Suprapubic skin (tissue), 4 donors: ENCODE results near the gene SEMA3A. TPM values are rescaled to one million over a fixed set of nuclear protein-coding genes. Genes with fewer than 3 reads are reported as not detected.

Source experiments
- DNase-seq, 2 donors: peaks; one replicate each; pipeline ENCODE4 v3.0.0-alpha.2; 2019; ENCODE audit warnings: low spot score in 2 of 2
- H3K27ac ChIP-seq: fragments of 200-600 bp; sonication (generic); one replicate; pipeline ENCODE4 v1.5.1; 2019
- H3K27me3 ChIP-seq: fragments of 200-600 bp; sonication (generic); one replicate; pipeline ENCODE4 v1.5.1; 2019
- H3K36me3 ChIP-seq: fragments of 200-600 bp; sonication (generic); one replicate; pipeline ENCODE4 v1.5.1; 2019
- H3K4me1 ChIP-seq: fragments of 200-600 bp; sonication (generic); one replicate; pipeline ENCODE4 v1.5.1; 2019
- H3K4me3 ChIP-seq: fragments of 200-600 bp; sonication (generic); one replicate; pipeline ENCODE4 v1.5.1; 2019; ENCODE audit warnings: mild to moderate bottlenecking
- H3K9me3 ChIP-seq: fragments of 200-600 bp; sonication (generic); one replicate; pipeline ENCODE4 v1.5.1; 2019
- CTCF ChIP-seq, 2 donors: fragments of 200-600 bp in 1 of 2; fragments of 450-650 bp in 1 of 2; sonication (generic) in 1 of 2; IDR thresholded peaks; one replicate each; pipeline ENCODE4 v1.5.1; 2016 to 2019; ENCODE audit warnings: antibody characterized with exemption in 2 of 2, mild to moderate bottlenecking in 1 of 2, moderate library complexity in 1 of 2
- EP300 ChIP-seq: sonication (generic); formaldehyde crosslinking; IDR thresholded peaks from one replicate; pipeline ENCODE4 v1.6.1; 2017; ENCODE audit warnings: antibody characterized with exemption
- POLR2A ChIP-seq, 2 donors: fragments of 450-650 bp; IDR thresholded peaks; one replicate each; pipeline ENCODE4 v1.6.1; 2017; ENCODE audit warnings: antibody characterized with exemption in 2 of 2, mild to moderate bottlenecking in 2 of 2, moderate library complexity in 2 of 2
- POLR2AphosphoS5 ChIP-seq, 3 donors: sonication (generic); formaldehyde crosslinking; IDR thresholded peaks; one replicate each; pipeline ENCODE4 v1.6.1; 2017; ENCODE audit warnings: antibody characterized with exemption in 3 of 3
- WGBS: methylation state at CpG from one replicate; pipeline ENCODE4 v1.1.5; 2018; 5-methylcytosine and 5-hydroxymethylcytosine counted together
- total RNA-seq, 4 donors: library from RNA; depleted of rRNA; stranded (reverse); fragments of >200 nt; gene quantifications; one replicate each; pipeline ENCODE4 v1.1.0, GENCODE V29; 2016

SEMA3A gene
- total RNA-seq, 4 donors from 2014 or later, result 1.1 to 7.3 (median 3.2) TPM

GRCh38 chr7:84041649-84042048, 152.9 kb downstream of the SEMA3A start:
- no peak for TF ChIP-seq CTCF (IDR thresholded peaks at IDR 0.05)
- no peak for TF ChIP-seq EP300
- no peak for TF ChIP-seq POLR2AphosphoS5 (IDR thresholded peaks at IDR 0.05)
- no peak for TF ChIP-seq POLR2A (IDR thresholded peaks at IDR 0.05)

GRCh38 chr7:84040355-84040754, 154.2 kb downstream of the SEMA3A start:
- Histone ChIP-seq H3K4me3 (no peak overlapping the region), H3K9me3 (no peaks in the 10 kb centered on the region), H3K27me3 (no peaks in the 10 kb centered on the region), H3K36me3 (no peaks in the 10 kb centered on the region), H3K4me1 (no peaks in the 10 kb centered on the region), H3K27ac (no peak overlapping the region)
- 94% methylated on average over 3 of the region's 3 CpGs for WGBS
- DNase-seq, result no peak
- TF ChIP-seq POLR2AphosphoS5 (IDR thresholded peaks at IDR 0.05) (no peak), POLR2A (IDR thresholded peaks at IDR 0.05) (no peak), CTCF (IDR thresholded peaks at IDR 0.05) (no peak), EP300 (no peak)

More at GRCh38 chr7:84041649-84042048, 152.9 kb downstream of the SEMA3A start:
- no peaks in the 10 kb centered on the region for H3K9me3 ChIP-seq
- no peaks in the 10 kb centered on the region for H3K27me3 ChIP-seq
- no peaks in the 10 kb centered on the region for H3K36me3 ChIP-seq
- DNase-seq, result no peak
- H3K27ac ChIP-seq, result no peak overlapping the region
- H3K4me3 ChIP-seq, result no peak overlapping the region
- 80% methylated on average over 5 of the region's 5 CpGs for WGBS
- H3K4me1 ChIP-seq, result no peaks in the 10 kb centered on the region

- H3K4me1 ChIP-seq, result no peaks in the 10 kb centered on the region
- DNase-seq, result no peak
These were observed 155.2 kb downstream of the SEMA3A start for GRCh38 chr7:84039432-84039831.

GRCh38 chr7:84027678-84028077, 166.9 kb downstream of the SEMA3A start:
- WGBS, result 90% methylated on average over 3 of the region's 3 CpGs
- TF ChIP-seq POLR2A (IDR thresholded peaks at IDR 0.05) (no peak), POLR2AphosphoS5 (IDR thresholded peaks at IDR 0.05) (no peak), CTCF (IDR thresholded peaks at IDR 0.05) (no peak), EP300 (no peak)
- no peak overlapping the region for H3K27ac ChIP-seq

More at GRCh38 chr7:84039432-84039831, 155.2 kb downstream of the SEMA3A start:
- Histone ChIP-seq H3K4me3 (no peak overlapping the region), H3K27ac (no peak overlapping the region), H3K27me3 (no peaks in the 10 kb centered on the region), H3K9me3 (no peaks in the 10 kb centered on the region), H3K36me3 (no peaks in the 10 kb centered on the region)
- no peak for TF ChIP-seq EP300
- TF ChIP-seq POLR2AphosphoS5 (IDR thresholded peaks at IDR 0.05), result no peak
- TF ChIP-seq POLR2A (IDR thresholded peaks at IDR 0.05), result no peak
- TF ChIP-seq CTCF (IDR thresholded peaks at IDR 0.05), result no peak

GRCh38 chr7:84025332-84025927, 169.2 kb downstream of the SEMA3A start:
- Histone ChIP-seq H3K27ac (peak overlapping the region; percentile 10), H3K9me3 (no peaks in the 10 kb centered on the region), H3K4me3 (no peak overlapping the region), H3K4me1 (peaks cover 19% of the 10 kb centered on the region), H3K36me3 (no peaks in the 10 kb centered on the region), H3K27me3 (no peaks in the 10 kb centered on the region)
- no peak for TF ChIP-seq CTCF (IDR thresholded peaks at IDR 0.05)
- TF ChIP-seq POLR2AphosphoS5 (IDR thresholded peaks at IDR 0.05), result no peak
- TF ChIP-seq POLR2A (IDR thresholded peaks at IDR 0.05), result no peak
- no peak for TF ChIP-seq EP300
- DNase-seq, result no peak
- WGBS, result 26% methylated on average over 3 of the region's 3 CpGs

More at GRCh38 chr7:84027678-84028077, 166.9 kb downstream of the SEMA3A start:
- Histone ChIP-seq H3K4me3 (no peak overlapping the region), H3K9me3 (no peaks in the 10 kb centered on the region), H3K27me3 (no peaks in the 10 kb centered on the region), H3K36me3 (no peaks in the 10 kb centered on the region), H3K4me1 (peaks cover 18% of the 10 kb centered on the region)
- no peak for DNase-seq
